Stimulated activated CD8-positive, alpha-beta memory T cell treated with anti-CD3 and anti-CD28 coated beads, Interleukin-15, amount 100 ng/mL, for 1 hour (primary cell): ENCODE measurements around the gene KCTD11.
A peak's percentile ranks its signal among the peaks of the same experiment; 100 is the strongest.

Experiments used
- DNase-seq: peaks from one replicate; pipeline ENCODE4 v3.0.0-alpha.2; 2020; ENCODE audit warnings: low read depth

The KCTD11 gene

GRCh38 chr17:7379134-7379533 is 27.2 kb downstream of the KCTD11 start:
- DNase-seq, result no peak

GRCh38 chr17:7380321-7380720 is 28.4 kb downstream of the KCTD11 start:
- no peak for DNase-seq

DNA sequence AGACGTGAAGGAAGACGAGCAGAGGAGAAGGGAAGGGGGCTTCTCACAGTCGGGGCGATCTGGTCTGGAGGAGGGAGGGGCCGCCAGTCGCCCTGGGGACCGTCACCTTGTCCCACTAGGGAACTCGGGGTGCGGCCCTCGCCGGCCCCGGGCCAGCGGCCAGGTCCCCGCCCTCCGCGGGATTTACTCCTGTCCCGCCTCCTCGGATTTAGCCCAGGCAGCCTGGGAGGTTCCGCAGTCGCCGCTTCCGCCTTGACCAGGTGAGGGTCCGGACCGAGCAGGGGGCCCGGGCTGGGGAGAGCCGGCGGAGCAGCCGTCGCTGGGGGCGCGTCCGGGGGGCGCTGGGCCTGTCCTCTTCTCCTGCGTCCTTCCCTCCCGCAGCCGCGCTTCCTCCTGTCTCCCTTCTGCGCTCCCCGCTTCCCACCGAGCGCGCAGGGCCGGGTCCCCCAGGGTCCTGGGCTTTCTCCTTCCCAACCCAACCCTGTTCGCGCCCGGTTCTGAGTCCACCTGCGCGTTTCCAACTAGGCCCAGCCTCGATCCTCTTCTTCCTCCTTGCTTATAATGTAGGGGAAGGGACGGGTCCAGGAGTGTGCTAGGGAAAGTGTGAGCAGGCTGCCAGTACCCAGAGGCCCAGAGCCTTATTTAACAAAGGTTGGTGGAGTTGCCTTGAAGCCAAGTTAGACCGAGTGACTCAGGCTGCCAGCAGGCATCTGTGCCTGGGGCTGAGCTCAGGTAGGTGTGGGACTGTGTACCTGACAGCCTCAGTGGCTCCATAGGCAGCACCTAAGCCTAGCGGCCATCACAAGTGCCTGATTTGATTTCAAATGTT is 29.1 kb downstream of the KCTD11 start, which contains the start of gene TNK1:
TNK1 (plus strand) TSS at position 235 of the 829 bp plus-strand sequence. CDS start 1,838 bp downstream, outside the sequence.
- no peak for DNase-seq

GRCh38 chr17:7382901-7383300 is 30.9 kb downstream of the KCTD11 start:
- DNase-seq, result no peak

GRCh38 chr17:7383371-7383741 is 31.4 kb downstream of the KCTD11 start:
- no peak for DNase-seq

DNA sequence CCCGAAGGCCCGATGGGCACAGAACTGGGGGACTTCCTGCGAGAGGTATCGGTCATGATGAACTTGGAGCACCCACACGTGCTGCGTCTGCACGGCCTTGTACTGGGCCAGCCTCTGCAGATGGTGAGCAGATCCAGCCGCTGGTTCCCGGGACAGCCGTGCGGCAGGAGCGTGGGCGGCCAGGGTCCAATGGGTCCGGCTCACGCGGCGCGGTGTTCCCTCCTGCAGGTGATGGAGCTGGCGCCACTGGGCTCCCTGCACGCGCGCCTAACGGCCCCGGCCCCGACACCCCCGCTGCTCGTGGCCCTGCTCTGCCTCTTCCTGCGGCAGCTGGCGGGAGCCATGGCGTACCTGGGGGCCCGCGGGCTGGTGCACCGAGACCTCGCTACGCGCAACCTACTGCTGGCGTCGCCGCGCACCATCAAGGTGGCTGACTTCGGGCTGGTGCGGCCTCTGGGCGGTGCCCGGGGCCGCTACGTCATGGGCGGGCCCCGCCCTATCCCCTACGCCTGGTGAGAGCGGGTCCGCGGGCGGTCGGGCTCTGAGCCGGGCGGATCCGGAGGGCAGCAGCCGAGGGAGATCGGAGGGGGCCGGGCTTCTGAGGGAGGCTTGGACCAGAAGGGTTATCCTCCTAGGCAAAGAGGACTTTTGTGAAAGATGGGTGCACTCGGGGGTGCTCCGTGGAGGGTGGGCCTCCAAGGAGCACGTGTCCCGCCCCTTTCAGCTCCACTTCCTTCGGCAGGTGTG is 32.0 kb downstream of the KCTD11 start:
- peak; percentile 48 for DNase-seq

DNA sequence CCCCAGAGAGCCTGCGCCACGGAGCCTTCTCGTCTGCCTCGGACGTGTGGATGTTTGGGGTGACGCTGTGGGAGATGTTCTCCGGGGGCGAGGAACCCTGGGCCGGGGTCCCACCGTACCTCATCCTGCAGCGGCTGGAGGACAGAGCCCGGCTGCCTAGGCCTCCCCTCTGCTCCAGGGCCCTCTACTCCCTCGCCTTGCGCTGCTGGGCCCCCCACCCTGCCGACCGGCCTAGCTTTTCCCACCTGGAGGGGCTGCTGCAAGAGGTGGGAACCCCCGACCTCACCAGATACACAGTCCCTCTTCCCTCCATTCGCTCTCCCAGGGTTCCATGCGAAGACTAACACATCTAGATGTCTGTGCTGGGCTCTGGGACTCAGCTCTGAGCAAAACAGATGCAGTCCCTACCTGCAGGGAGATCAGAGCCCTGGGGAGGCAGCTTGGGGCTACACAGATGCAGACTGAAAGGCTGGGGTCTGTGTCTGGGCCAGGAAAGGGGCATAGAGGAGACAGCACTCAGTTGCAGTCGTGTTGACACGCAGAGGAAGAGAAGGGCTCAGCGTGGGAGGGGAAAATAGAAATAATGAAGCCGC is 32.6 kb downstream of the KCTD11 start:
- DNase-seq, result no peak

DNA sequence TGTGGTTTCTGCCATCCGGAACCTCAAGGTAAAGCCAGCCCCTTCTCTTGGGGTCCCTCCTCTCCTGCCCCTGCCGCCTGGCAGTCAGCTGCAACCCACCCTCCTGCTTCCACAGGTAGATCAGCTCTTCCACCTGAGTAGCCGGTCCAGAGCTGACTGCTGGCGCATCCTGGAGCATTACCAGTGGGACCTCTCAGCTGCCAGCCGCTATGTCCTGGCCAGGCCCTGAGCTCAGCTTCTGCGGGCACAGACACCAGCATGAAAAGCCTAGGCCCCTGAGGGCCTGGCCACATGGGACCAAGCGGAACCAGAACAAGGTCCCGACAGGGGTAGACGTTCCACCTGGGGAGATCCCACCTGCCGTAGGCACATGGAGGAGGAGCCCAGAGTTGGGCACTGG is 36.9 kb downstream of the KCTD11 start:
- no peak for DNase-seq

- DNase-seq, result no peak
Observed at GRCh38 chr17:7389924-7390910, 38.3 kb downstream of the KCTD11 start.

GRCh38 chr17:7391307-7391706 is 39.3 kb downstream of the KCTD11 start:
- no peak for DNase-seq

GRCh38 chr17:7392696-7393612 is 41.0 kb downstream of the KCTD11 start:
- no peak for DNase-seq

DNA sequence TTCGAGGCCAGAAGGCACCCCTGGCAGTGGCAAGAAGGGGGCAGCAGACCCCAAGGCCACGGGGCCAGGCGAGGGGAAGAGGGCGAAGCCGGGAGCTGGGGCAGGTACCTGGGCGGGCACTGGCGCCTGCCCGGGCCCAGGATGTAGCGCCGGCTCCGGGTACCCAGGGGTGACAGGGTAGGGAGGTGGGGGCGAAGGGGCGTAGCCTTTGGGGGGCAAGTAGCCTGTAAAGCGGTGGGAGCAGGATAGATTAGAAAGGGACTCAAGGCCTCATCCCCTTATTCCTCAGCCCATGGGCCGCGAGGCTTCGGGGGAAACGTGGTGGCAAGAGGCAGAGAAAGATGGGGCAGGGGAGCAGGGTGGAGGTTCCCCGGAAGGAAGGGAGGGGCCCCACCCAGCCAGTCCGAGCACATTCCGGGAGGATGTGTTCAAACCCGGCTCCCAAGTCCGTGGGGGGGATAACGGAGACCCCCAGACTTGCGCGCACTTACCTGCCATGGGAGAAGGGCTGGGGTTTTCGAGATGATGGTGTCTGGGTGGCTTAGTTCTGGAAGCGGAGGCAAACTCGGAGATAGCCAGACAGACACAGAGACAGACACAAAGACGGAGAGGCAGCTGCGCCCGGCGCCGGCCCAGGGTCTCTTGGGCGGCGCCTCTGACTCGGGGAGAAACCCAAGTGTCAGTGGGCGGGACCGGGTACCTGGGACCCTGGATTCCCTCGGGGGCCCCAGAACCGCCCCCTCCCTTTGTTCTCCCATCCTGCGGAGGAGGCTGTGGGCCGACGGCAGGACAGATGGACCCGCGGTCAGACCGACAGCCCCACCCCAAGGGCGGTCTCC is 41.9 kb downstream of the KCTD11 start:
- DNase-seq, result peak; percentile 30

GRCh38 chr17:7394452-7395191 is 42.7 kb downstream of the KCTD11 start, which contains the start of gene PLSCR3:
Gene PLSCR3 (minus strand): TSS chr17:7394525. CDS start chr17:7394110, 415 bp downstream.
- DNase-seq, result peak; percentile 65

DNA sequence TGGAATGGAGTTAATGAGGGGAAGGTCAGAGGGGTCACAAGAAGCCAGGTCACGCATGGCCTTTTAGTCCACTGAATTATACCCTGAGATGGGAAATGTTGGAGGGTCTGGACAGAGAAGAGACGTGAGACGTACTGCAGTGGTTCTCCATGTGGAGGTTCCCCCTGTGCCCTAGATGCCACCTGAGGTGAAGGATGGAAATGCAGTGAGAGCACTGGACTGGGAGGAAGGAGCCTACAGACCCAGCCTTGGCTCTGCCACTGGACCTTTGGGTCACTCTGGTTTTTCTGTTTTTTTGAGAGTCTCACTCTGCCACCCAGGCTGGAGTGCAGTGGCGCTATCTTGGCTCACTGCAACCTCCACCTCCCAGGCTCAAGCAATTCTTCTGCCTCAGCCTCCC is 44.2 kb downstream of the KCTD11 start:
- DNase-seq, result no peak

- no peak for DNase-seq
Observed at GRCh38 chr17:7398612-7399011, 46.6 kb downstream of the KCTD11 start.

- DNase-seq, result no peak
Observed at GRCh38 chr17:7403043-7403726, 51.2 kb downstream of the KCTD11 start.

- no peak for DNase-seq
Observed at GRCh38 chr17:7403727-7403976, 51.7 kb downstream of the KCTD11 start.

- peak; percentile 89 for DNase-seq
Observed at GRCh38 chr17:7403977-7404736, 52.2 kb downstream of the KCTD11 start, which contains the start of gene TMEM256. Gene TMEM256 (minus strand): TSS chr17:7404097. CDS start chr17:7404084, 13 bp downstream.
